ENCODE data around the gene COL4A2.

Gene COL4A2

GRCh38 chr13:110318920-110319319, 11.8 kb downstream of the COL4A2 start:
- Histone ChIP-seq H3K9me3 (replicated peaks in 1 of 2; ENCODE audit: control insufficient read depth in 2 of 2, insufficient read depth in 1 of 2, low read depth in 1 of 2, low read length in 2 of 2) (peaks cover 4 to 10% of the 10 kb centered on the region in 2 donors), H3K4me1 (ENCODE audit: control insufficient read depth in 2 of 2, insufficient read depth in 1 of 2, low read depth in 1 of 2, low read length in 2 of 2) (no peaks in the 10 kb centered on the region), H2AFZ (ENCODE audit: low read length) (no peak overlapping the region), H2BK120ac (ENCODE audit: low read depth, low read length) (no peak overlapping the region), H3K79me1 (ENCODE audit: low read depth, low read length) (peaks cover 10% of the 10 kb centered on the region), H3K9ac (ENCODE audit: low read depth, low read length, poor library complexity) (no peak overlapping the region), H3K27ac (replicated peaks; ENCODE audit: low read length) (no peak overlapping the region), H3K4ac (ENCODE audit: low read length) (no peak overlapping the region), H2BK15ac (ENCODE audit: low read length) (no peak overlapping the region), H3K18ac (ENCODE audit: low read length) (no peak overlapping the region), H3K4me2 (ENCODE audit: insufficient read depth, low read length, poor library complexity, severe bottlenecking) (no peak overlapping the region), H4K8ac (ENCODE audit: low read depth, low read length) (no peak overlapping the region), H3K36me3 (replicated peaks in 1 of 2; ENCODE audit: control insufficient read depth in 2 of 2, insufficient read depth in 2 of 2, low read length in 2 of 2) (peaks cover 10 to 61% of the 10 kb centered on the region in 2 donors), H2AK5ac (ENCODE audit: low read depth, low read length) (no peak overlapping the region), H3K14ac (ENCODE audit: low read length) (no peak overlapping the region), H3K23ac (ENCODE audit: low read depth, low read length, poor library complexity) (no peak overlapping the region), H3K27me3 (ENCODE audit: control insufficient read depth in 3 of 3, insufficient read depth in 3 of 3, low read depth in 1 of 3, low read length in 3 of 3) (no peaks in the 10 kb centered on the region), H2BK12ac (ENCODE audit: low read length) (no peak overlapping the region), H4K91ac (ENCODE audit: low read depth, low read length, poor library complexity) (no peak overlapping the region), H3K4me3 (ENCODE audit: low read length in 2 of 2) (no peak overlapping the region), H2BK5ac (ENCODE audit: low read length) (no peak overlapping the region)
- no peak for DNase-seq (ENCODE audit: low spot score)
- WGBS, 2 donors (ENCODE audit: extremely low coverage in 2 of 2, insufficient read length in 2 of 2, insufficient replicate concordance in 1 of 2): no CpG with 5 or more reads among the region's 7 CpGs

DNA sequence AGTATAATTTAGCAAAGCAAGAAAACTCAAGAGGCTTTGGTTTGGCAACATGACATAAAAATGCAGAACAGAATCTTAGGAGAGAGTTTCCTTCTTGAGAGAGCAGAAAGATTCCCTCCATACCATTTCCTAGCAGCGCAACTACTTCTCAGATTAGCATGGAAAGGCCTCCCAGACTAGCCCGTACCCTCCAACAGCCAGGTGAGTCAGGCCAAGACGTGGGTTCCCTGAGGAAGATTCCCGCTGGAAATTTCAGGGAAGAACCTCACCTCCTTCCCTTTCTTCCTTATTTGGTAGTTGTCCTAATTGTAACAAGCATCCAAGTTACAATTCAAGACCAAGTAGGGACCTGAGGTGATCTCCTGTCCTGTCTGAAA, 12.3 kb downstream of the COL4A2 start:
- no peak for DNase-seq (ENCODE audit: low spot score)

GRCh38 chr13:110319774-110320509, 12.9 kb downstream of the COL4A2 start:
- Histone ChIP-seq H3K18ac (ENCODE audit: low read length) (no peak overlapping the region), H3K23ac (ENCODE audit: low read depth, low read length, poor library complexity) (no peak overlapping the region), H3K4me1 (ENCODE audit: control insufficient read depth in 2 of 2, insufficient read depth in 1 of 2, low read depth in 1 of 2, low read length in 2 of 2) (no peaks in the 10 kb centered on the region), H3K79me1 (ENCODE audit: low read depth, low read length) (peaks cover 14% of the 10 kb centered on the region), H2BK15ac (ENCODE audit: low read length) (no peak overlapping the region), H2BK120ac (ENCODE audit: low read depth, low read length) (no peak overlapping the region), H2BK5ac (ENCODE audit: low read length) (no peak overlapping the region), H3K14ac (ENCODE audit: low read length) (no peak overlapping the region), H2BK12ac (ENCODE audit: low read length) (no peak overlapping the region), H2AK5ac (ENCODE audit: low read depth, low read length) (no peak overlapping the region), H3K4ac (ENCODE audit: low read length) (no peak overlapping the region), H3K4me2 (ENCODE audit: insufficient read depth, low read length, poor library complexity, severe bottlenecking) (no peak overlapping the region), H4K91ac (ENCODE audit: low read depth, low read length, poor library complexity) (no peak overlapping the region), H3K9ac (ENCODE audit: low read depth, low read length, poor library complexity) (no peak overlapping the region), H3K27ac (replicated peaks; ENCODE audit: low read length) (no peak overlapping the region), H3K4me3 (ENCODE audit: low read length in 2 of 2) (no peak overlapping the region), H3K36me3 (replicated peaks in 1 of 2; ENCODE audit: control insufficient read depth in 2 of 2, insufficient read depth in 2 of 2, low read length in 2 of 2) (peaks cover 10 to 56% of the 10 kb centered on the region in 2 donors), H4K8ac (ENCODE audit: low read depth, low read length) (no peak overlapping the region), H3K9me3 (replicated peaks in 1 of 2; ENCODE audit: control insufficient read depth in 2 of 2, insufficient read depth in 1 of 2, low read depth in 1 of 2, low read length in 2 of 2) (peaks cover 4 to 10% of the 10 kb centered on the region in 2 donors), H3K27me3 (ENCODE audit: control insufficient read depth in 3 of 3, insufficient read depth in 3 of 3, low read depth in 1 of 3, low read length in 3 of 3) (no peaks in the 10 kb centered on the region), H2AFZ (ENCODE audit: low read length) (no peak overlapping the region)
- WGBS, 2 donors (ENCODE audit: extremely low coverage in 2 of 2, insufficient read length in 2 of 2, insufficient replicate concordance in 1 of 2): no CpG with 5 or more reads among the region's 19 CpGs
- DNase-seq (ENCODE audit: low spot score): no peak

More for the DNA sequence above, 12.3 kb downstream of the COL4A2 start:
- Histone ChIP-seq H3K27ac (replicated peaks; ENCODE audit: low read length) (no peak overlapping the region), H3K18ac (ENCODE audit: low read length) (no peak overlapping the region), H2BK120ac (ENCODE audit: low read depth, low read length) (no peak overlapping the region), H2BK5ac (ENCODE audit: low read length) (no peak overlapping the region), H4K8ac (ENCODE audit: low read depth, low read length) (no peak overlapping the region), H4K91ac (ENCODE audit: low read depth, low read length, poor library complexity) (no peak overlapping the region), H3K9ac (ENCODE audit: low read depth, low read length, poor library complexity) (no peak overlapping the region), H2AFZ (ENCODE audit: low read length) (no peak overlapping the region), H3K9me3 (replicated peaks in 1 of 2; ENCODE audit: control insufficient read depth in 2 of 2, insufficient read depth in 1 of 2, low read depth in 1 of 2, low read length in 2 of 2) (peaks cover 4 to 10% of the 10 kb centered on the region in 2 donors), H3K4me3 (ENCODE audit: low read length in 2 of 2) (no peak overlapping the region), H3K79me1 (ENCODE audit: low read depth, low read length) (peaks cover 13% of the 10 kb centered on the region), H2AK5ac (ENCODE audit: low read depth, low read length) (no peak overlapping the region), H3K14ac (ENCODE audit: low read length) (no peak overlapping the region), H2BK12ac (ENCODE audit: low read length) (no peak overlapping the region), H3K4me1 (ENCODE audit: control insufficient read depth in 2 of 2, insufficient read depth in 1 of 2, low read depth in 1 of 2, low read length in 2 of 2) (no peaks in the 10 kb centered on the region), H3K27me3 (ENCODE audit: control insufficient read depth in 3 of 3, insufficient read depth in 3 of 3, low read depth in 1 of 3, low read length in 3 of 3) (no peaks in the 10 kb centered on the region), H3K4ac (ENCODE audit: low read length) (no peak overlapping the region), H3K23ac (ENCODE audit: low read depth, low read length, poor library complexity) (no peak overlapping the region), H2BK15ac (ENCODE audit: low read length) (no peak overlapping the region), H3K4me2 (ENCODE audit: insufficient read depth, low read length, poor library complexity, severe bottlenecking) (no peak overlapping the region), H3K36me3 (replicated peaks in 1 of 2; ENCODE audit: control insufficient read depth in 2 of 2, insufficient read depth in 2 of 2, low read length in 2 of 2) (peaks cover 10 to 58% of the 10 kb centered on the region in 2 donors)
- no CpG with 5 or more reads among the region's 4 CpGs for WGBS, 2 donors (ENCODE audit: extremely low coverage in 2 of 2, insufficient read length in 2 of 2, insufficient replicate concordance in 1 of 2)

- Histone ChIP-seq H3K4me2 (ENCODE audit: insufficient read depth, low read length, poor library complexity, severe bottlenecking) (no peak overlapping the region), H4K91ac (ENCODE audit: low read depth, low read length, poor library complexity) (no peak overlapping the region), H3K9ac (ENCODE audit: low read depth, low read length, poor library complexity) (no peak overlapping the region), H3K18ac (ENCODE audit: low read length) (no peak overlapping the region), H2AK5ac (ENCODE audit: low read depth, low read length) (no peak overlapping the region), H3K27ac (replicated peaks; ENCODE audit: low read length) (no peak overlapping the region), H3K23ac (ENCODE audit: low read depth, low read length, poor library complexity) (no peak overlapping the region), H3K4me1 (ENCODE audit: control insufficient read depth in 2 of 2, insufficient read depth in 1 of 2, low read depth in 1 of 2, low read length in 2 of 2) (no peaks in the 10 kb centered on the region), H2BK12ac (ENCODE audit: low read length) (no peak overlapping the region), H3K36me3 (replicated peaks in 1 of 2; ENCODE audit: control insufficient read depth in 2 of 2, insufficient read depth in 2 of 2, low read length in 2 of 2) (peaks cover 10 to 58% of the 10 kb centered on the region in 2 donors), H3K14ac (ENCODE audit: low read length) (no peak overlapping the region), H3K79me1 (ENCODE audit: low read depth, low read length) (peaks cover 14% of the 10 kb centered on the region), H2BK5ac (ENCODE audit: low read length) (no peak overlapping the region), H3K9me3 (replicated peaks in 1 of 2; ENCODE audit: control insufficient read depth in 2 of 2, insufficient read depth in 1 of 2, low read depth in 1 of 2, low read length in 2 of 2) (peaks cover 4 to 10% of the 10 kb centered on the region in 2 donors), H3K4ac (ENCODE audit: low read length) (no peak overlapping the region), H2BK120ac (ENCODE audit: low read depth, low read length) (no peak overlapping the region), H3K4me3 (ENCODE audit: low read length in 2 of 2) (no peak overlapping the region), H2AFZ (ENCODE audit: low read length) (no peak overlapping the region), H4K8ac (ENCODE audit: low read depth, low read length) (no peak overlapping the region), H2BK15ac (ENCODE audit: low read length) (no peak overlapping the region), H3K27me3 (ENCODE audit: control insufficient read depth in 3 of 3, insufficient read depth in 3 of 3, low read depth in 1 of 3, low read length in 3 of 3) (no peaks in the 10 kb centered on the region)
- DNase-seq (ENCODE audit: low spot score): no peak
- WGBS, 2 donors (ENCODE audit: extremely low coverage in 2 of 2, insufficient read length in 2 of 2, insufficient replicate concordance in 1 of 2): no CpG with 5 or more reads among the region's 2 CpGs
These were observed 13.6 kb downstream of the COL4A2 start for GRCh38 chr13:110320645-110321044.
